NCI-H2107 (cell line): ENCODE data around the gene LUC7L3.
"Not testable (repeated sequence)": the region's sequence is repeated elsewhere in the genome, so short reads cannot be mapped to it uniquely, and the experiment has no call there.

Experiments used
- DNase-seq: peaks from one replicate; lab custom pipeline; 2025; lab: John Stamatoyannopoulos, UW

The LUC7L3 gene

GRCh38 chr17:50708050-50709000 is 11.1 kb upstream of the LUC7L3 start:
- DNase-seq, result no peak

GRCh38 chr17:50709053-50709452 is 10.3 kb upstream of the LUC7L3 start:
- DNase-seq, result not testable (repeated sequence)

GRCh38 chr17:50710025-50710424 is 9.4 kb upstream of the LUC7L3 start:
- no peak for DNase-seq

GRCh38 chr17:50710650-50711049 is 8.8 kb upstream of the LUC7L3 start:
- no peak for DNase-seq

GRCh38 chr17:50712641-50713040 is 6.8 kb upstream of the LUC7L3 start:
- no peak for DNase-seq

- no peak for DNase-seq
Observed at GRCh38 chr17:50715471-50715870, 3.9 kb upstream of the LUC7L3 start.

- DNase-seq, result no peak
Observed at GRCh38 chr17:50719924-50720794, 756 bp downstream of the LUC7L3 start.

- DNase-seq, result no peak
Observed at GRCh38 chr17:50721194-50722010, 2.0 kb downstream of the LUC7L3 start.

GRCh38 chr17:50722746-50723145 is 3.3 kb downstream of the LUC7L3 start:
- DNase-seq, result no peak

GRCh38 chr17:50724622-50725021 is 5.2 kb downstream of the LUC7L3 start:
- not testable (repeated sequence) for DNase-seq

- DNase-seq, result no peak
Observed at GRCh38 chr17:50725769-50726655, 6.6 kb downstream of the LUC7L3 start.

GRCh38 chr17:50728112-50728429 is 8.7 kb downstream of the LUC7L3 start:
- DNase-seq, result no peak

- no peak for DNase-seq
Observed at GRCh38 chr17:50728881-50729765, 9.7 kb downstream of the LUC7L3 start.

GRCh38 chr17:50731575-50732460 is 12.4 kb downstream of the LUC7L3 start:
- no peak for DNase-seq

- DNase-seq, result no peak
Observed at GRCh38 chr17:50735287-50735686, 15.9 kb downstream of the LUC7L3 start.

GRCh38 chr17:50737118-50737698 is 17.8 kb downstream of the LUC7L3 start:
- DNase-seq, result no peak

- DNase-seq, result no peak
Observed at GRCh38 chr17:50739098-50739497, 19.7 kb downstream of the LUC7L3 start.

- DNase-seq, result no peak
Observed at GRCh38 chr17:50745631-50746030, 26.2 kb downstream of the LUC7L3 start.

GRCh38 chr17:50749245-50749644 is 29.8 kb downstream of the LUC7L3 start:
- DNase-seq, result no peak
